HG03520 (cell line): Measurements from ENCODE around the gene MRPL14.
"Not testable (repeated sequence)": the region's sequence is repeated elsewhere in the genome, so short reads cannot be mapped to it uniquely, and the experiment has no call there.

ENCODE experiments used
- ATAC-seq: cut with Tn5 transposase; IDR thresholded peaks from one replicate; pipeline ENCODE4 v1.9.1; 2021; ENCODE audit warnings: mild to moderate bottlenecking, moderate library complexity; ENCODE audit not compliant: unreplicated experiment

The MRPL14 gene

DNA sequence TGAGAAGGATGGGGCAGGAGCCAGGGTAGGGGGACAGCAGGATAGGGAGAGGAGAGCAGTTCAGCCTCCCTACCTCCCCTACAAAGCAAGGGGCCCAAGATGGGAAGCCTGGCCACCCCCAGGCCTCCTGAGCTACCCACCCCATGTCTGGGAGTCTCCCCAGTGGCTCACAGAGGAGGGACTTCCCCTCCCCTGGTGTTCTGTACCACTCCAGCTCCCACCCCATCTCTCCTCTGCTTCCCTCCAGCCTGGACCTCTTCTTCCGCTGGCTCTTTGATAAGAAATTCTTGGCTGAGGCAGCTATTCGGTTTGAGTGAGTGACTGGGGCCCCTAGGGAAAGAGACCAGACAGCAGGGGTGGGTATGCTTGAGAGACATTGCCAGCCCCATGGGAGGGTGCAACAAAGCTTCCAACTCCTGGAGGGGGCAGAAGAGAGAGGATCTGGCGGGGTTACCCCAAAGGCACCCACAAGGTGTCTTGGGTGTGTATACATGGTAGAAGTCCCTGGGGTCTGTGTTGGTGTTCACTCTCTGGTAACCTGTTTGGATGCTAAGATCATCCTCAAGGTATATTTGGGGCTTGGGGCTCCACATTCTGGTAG lies 23.2 kb upstream of the MRPL14 start:
- no peak for ATAC-seq

DNA sequence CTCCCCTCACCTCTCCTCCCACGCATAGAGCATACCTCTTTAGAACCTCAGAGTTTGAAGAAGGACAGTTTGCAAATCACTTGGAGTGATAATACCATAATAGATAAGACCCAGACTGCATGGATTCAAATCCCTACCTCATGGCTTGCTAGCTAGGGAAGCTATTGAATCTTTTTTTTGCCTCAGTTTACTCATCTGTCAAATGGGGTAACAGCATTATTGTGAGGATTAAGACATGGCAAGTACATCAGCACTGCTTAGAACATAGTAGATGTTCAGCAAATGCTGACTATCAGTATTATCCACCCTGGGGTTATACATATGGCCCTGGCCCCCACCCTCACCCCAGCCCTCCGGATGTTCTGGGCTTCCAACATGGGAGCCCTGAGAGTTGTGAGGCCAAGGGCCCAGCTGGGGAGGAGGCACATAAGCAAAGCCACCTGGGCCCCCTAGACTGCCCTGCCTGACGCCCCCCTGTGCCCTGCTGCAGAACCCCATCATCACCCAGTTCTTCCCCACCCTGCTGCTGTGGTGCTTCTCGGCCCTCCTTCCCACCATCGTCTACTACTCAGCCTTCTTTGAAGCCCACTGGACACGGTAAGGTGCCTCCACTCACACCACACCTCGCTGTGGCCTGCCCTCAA lies 22.2 kb upstream of the MRPL14 start:
- ATAC-seq = no peak

DNA sequence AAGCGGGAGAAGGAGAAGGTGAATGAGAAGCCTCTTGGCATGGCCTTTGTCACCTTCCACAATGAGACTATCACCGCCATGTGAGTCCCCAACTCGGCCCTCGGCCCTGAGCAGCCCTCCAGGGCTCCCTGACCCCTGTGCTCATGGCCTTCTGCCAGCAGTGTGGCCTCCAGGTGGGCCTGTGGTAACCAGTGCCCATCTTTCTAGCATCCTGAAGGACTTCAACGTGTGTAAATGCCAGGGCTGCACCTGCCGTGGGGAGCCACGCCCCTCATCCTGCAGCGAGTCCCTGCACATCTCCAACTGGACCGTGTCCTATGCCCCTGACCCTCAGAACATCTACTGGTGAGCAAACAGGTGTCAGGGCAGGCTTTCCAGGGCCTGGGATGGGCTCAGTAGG lies 21.1 kb upstream of the MRPL14 start:
- ATAC-seq = no peak

DNA sequence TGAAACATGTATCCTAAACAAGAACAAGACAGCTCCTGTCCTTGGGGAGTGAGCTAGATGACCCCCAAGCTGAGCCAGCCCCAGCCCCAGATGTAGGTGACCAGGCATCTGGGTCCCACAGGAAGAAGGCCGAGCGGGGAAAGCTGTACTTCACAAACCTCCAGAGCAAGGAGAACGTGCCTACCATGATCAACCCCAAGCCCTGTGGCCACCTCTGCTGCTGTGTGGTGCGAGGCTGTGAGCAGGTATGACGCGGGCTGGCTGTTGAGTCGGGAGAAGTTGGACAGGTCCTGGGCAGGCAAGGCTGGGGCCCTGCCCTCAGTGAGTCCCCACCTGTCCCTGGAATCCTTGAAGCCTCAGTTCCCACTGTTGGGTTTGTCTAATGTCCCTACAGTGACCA lies 20.0 kb upstream of the MRPL14 start:
- ATAC-seq = no peak

DNA sequence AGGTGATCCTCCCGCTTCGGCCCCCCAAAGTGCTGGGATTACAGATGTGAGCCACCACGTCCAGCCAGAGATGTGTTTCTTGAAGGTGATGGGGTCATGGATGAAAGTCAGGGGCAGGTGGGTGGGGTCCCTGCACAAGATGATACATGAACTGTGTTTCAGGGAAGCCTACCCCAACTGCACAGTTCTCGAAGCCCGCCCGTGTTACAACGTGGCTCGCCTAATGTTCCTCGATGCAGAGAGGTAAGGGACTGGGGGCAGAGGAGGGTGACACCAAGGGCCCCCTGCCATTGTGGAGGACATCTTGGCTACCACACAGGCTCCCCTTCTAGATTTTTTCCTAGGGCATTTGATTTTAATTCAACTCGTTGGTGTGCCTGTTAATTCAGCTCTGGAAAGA lies 19.4 kb upstream of the MRPL14 start:
- no peak for ATAC-seq

DNA sequence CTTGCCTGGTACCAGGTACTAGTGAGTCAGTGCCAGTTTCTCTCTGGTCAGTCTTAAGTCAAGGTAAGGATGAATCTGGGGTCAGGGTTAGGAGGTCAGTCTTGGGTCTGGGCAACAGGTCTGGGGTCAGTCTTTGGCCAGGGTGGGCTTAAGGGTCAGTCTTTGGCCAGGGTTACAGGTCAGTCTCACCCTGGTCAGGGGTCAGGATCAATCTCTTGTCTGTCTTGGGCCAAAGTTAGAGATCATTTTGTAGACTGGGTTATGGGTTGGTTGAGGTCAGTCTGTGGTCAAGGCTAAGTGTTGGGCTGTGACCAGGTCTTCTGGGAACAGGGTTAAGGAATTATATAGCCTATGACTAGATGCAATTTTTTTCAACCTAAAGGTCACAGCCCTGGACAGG lies 18.6 kb upstream of the MRPL14 start:
- ATAC-seq = no peak

DNA sequence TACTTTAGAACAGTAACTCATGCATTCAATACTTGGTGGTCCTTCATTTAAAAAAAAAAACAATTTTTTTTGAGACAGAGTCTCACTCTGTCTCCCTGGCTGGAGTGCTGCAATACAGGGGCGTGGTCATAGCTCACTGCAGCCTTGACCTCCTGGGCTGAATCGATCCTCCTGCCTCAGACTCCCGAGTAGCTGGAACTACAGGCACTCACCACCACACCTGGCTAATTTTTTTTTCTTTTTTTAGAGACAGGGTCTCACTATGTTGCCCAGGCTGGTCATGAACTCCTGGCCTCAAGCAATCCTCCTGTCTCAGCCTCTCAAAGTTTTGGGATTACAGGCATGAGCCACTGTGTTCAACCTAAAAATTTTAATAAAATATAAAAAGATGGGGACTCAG lies 17.3 kb upstream of the MRPL14 start:
- ATAC-seq = not testable (repeated sequence)

DNA sequence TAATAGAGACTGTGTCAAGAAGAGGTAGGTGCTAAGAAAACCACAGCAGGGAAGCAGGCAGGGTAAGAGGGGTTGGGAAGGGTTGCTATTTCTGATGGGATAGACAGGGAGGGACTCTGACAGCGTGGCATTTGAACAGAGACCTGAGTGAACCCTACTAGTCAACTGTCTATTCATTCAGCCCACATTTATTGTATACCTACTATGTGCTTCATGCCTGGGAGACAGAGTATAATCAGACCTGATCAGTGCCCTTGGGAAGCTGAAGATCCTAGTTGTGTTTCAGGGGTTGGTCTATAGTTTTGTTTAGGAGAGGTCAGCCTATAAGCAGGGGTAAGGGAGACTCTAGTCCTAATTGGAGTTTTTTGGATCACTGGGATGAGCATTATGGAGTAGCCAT lies 16.5 kb upstream of the MRPL14 start:
- ATAC-seq = no peak

DNA sequence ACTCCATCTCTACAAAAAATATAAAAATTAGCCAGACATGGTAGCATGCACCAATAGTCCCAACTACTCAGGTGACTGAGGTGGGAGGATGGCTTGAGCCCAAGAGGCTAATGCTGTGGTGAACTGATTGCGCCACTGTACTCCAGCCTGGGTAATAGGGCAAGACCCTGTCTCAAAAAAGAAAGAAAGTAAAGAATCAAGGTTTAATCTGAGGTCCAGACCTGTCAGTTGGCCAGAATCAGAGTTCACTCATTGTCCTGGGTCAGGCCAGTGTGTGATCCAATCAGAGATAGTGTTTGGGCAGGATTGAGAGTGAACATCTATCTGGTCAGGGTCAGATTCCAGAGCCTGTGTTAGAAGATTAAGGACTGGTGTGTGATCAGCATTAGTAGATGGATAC lies 15.6 kb upstream of the MRPL14 start:
- no peak for ATAC-seq

DNA sequence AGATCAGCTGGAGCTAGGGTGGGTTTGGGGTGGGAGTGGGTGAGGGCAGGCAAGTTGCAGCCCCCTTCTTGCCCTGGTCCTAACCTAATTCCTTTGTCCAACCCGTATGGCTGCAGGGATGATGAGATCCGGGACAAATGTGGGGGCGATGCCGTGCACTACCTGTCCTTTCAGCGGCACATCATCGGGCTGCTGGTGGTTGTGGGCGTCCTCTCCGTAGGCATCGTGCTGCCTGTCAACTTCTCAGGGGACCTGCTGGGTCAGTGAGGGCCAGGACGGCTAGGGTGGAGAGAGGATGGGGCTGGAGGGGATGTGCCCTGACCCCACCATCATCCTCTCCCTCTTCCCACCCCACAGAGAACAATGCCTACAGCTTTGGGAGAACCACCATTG lies 12.1 kb upstream of the MRPL14 start:
- ATAC-seq = no peak

DNA sequence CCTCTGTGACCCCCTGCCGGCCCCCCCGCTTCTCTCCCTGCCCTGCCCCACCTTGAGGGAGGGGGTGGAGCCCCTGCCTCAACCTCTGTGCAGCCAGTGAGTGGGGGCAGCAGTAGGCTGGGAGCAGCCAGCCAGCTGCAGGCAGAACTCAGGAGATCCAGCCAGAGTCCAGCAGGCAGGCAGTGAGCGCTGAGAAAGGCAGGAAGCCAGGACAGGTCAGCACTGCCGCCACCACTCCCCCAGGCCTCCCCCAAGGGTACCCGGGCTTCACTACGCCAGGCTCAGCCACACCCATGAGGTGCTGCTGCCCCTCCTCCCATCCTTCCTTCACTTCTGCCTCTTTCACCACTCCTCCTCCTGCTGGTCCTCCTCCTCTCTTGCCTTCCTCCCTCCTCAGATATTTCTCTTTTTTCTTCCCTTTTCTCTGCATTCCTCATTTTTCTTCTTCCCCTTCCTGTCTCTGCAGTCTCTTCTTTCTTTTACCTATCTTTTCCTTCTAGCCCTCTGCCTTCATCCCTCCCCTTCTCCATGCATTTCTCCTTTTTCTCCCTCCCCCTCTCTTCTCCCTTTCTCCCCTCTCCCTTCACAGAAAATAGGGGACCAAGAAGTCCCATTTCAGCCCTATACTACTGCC lies 11.6 kb upstream of the MRPL14 start:
- no peak for ATAC-seq

DNA sequence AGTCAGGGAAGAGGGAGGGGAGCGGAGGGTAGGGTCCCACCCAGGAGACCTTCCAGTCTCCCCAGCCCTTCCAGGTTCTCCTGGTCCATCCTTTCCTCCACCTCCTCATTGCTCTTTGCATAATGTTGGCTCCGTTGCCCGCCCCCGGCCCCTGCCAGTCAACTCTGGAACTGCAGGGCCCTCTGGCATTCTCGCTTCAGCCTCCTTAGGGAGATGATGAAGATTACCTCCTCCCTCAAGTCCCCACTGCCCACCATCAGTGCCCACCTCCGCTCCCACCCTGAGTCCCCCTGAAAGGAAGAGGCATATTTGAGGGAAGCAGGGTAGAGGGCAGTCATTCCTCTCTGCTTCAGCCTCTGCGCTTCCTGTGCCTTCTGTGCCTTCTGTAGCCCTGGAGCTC lies 8.6 kb upstream of the MRPL14 start:
- ATAC-seq = no peak

DNA sequence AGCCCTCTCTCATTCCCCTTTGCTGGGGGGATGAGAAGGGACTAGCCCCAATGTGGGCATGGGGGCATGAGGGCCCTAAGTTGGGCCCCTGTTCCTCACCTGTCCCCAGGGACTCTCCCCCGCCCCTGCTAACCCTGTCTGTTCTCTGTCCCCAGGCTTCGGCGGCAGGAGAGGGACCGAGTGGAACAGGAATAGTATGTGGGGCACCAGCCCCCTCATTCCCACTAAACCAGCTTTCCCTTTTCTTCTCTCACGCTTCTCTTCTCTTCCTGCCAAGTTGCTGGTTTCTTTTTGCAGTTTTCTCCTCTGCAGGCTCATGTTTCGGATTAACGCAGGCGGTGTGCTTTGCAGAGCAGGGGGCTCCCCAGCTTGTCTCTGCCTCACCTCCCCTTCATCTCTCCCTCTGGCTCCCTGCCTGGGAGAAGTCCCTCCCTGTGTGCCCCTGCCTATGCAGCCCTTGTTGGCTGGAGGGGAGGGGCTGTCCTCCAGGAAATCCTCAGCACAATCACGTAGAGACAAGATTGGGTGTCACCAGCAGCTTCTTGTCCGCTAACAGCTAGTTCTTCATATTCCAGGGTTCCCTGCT lies 8.0 kb upstream of the MRPL14 start:
- no peak for ATAC-seq

DNA sequence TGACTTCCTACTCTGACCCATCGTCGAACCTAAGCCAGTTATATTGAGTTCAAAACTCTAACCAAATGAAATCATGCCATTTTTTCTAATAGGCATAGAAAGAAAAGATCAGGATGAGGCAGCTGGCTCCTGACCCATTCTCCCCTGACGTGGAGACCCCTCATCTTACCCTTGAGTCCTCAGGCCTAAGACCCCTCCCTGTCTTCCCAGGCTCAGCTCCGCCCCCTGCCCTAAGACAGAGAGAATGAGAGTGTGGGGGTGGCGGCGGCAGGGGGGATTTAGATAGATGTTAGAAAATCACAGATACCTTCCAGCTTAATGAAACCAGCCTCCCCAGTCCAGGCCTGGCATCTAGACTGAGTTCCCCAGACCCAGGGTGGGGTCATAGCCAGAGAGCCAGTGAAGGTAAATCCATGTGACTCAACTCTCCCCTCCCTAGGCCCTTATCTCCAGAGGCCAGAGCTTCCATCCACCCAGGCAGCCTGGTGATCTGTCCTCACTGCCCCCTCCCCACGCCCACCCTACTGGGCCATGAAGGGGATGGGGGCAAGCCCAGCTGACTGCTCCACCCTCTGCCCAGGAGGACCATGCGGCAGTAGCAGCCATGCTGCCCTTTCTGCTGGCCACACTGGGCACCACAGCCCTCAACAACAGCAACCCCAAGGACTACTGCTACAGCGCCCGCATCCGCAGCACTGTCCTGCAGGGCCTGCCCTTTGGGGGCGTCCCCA lies 6.9 kb upstream of the MRPL14 start:
- no peak for ATAC-seq

DNA sequence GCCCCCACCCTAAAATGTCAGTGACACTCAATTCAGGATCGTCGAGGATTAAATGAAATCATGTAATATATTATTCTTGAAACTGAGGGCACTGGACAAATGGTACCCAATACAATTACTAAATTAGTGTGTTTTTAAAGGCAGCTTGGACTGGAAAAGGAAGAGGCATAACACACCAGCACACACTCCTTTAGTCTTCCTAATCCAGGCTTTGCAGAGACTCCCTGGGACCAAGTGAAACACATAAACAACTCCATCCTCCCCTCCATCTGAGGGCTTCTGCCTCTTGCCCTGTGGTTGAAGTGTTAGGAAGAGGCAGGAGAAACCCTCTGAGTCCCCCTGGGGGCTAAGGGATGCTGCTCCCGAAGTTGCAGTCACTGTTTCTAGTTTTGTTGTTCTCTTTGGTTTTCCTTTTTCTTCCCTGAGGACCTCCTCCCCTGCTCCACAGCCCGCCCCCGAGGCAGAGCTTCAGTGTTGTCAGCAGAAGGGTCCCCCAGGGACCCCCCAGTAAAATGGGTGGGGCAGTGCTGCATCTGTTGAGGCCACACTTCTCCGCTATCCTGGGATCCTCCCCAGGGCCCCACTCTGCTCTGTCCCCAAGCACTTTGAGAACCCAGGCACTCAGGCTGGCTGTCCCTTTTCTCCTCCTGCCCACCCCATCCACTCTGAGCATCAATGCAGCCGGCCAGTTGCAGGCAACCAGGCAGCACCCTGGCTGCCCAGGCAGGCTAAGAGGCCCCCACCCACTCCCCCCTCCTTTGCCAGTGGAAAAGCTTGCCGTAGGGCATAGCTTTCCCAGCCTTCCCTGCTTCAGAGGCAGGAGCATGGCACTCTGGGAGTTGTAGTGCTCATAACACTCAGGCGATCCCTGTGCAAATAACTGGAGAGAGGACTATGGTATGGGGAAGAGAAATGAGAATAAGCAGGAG lies 6.0 kb upstream of the MRPL14 start:
- no peak for ATAC-seq

DNA sequence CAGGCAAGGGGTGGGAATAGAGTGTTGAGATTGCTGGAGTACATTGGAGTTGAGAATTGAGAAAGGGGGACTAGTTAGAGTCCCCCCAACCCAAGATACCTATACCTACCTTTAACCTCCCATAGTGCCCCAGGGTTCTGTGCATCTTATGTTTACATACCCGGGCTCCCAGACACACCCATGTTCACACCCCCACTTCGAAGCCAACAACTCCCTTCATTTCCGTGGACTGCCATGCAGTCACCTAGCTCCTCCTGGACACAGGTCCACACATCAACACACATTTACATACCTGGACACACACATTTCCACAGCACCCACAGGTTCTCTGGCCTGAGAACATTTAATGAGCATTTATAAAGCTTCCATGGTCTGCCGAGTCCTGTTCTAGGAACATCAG lies 5.2 kb upstream of the MRPL14 start:
- no peak for ATAC-seq

DNA sequence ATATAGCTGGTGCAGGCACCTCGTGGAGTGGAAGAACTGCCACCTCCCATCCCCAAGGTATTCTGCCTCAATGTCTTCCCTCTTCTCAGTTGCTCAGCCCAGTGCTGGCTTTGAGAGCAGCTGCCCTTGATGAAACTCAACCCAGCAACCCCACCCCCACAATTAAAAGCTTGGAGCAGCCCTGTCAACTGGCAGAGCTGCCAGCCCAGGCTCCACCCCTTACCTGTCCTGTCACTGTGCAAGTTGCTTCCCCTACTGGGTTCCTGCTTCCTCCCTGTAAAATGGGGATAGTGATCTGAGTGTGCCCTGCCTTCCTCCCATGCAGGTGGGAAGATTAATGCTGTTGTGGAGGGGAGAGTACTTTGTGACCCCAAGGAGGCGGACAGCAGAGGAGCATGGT lies 4.6 kb upstream of the MRPL14 start:
- ATAC-seq = no peak

DNA sequence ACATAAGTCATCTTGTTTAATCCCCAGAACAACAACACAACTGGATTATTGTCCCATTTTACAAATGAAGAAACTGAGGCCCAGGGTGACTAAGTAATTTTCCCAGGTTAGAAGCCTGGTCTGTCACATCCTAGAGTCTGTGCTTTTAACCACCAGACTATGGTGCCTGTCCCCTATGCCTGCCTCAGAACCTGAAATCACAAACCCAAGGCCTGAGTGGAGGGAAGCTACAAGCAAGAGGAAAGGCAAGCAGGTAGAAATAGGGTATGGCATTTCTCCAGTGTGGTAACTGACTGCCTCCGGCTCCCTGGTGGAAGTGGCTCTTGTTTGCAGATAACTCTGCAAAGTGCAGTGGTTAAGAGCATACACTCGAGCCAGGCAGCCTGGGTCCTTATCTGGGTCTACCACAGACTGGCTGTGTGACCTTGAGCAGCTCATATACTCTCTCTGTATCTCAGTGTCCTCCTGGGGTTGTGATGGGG lies 2.6 kb upstream of the MRPL14 start:
- no peak for ATAC-seq

DNA sequence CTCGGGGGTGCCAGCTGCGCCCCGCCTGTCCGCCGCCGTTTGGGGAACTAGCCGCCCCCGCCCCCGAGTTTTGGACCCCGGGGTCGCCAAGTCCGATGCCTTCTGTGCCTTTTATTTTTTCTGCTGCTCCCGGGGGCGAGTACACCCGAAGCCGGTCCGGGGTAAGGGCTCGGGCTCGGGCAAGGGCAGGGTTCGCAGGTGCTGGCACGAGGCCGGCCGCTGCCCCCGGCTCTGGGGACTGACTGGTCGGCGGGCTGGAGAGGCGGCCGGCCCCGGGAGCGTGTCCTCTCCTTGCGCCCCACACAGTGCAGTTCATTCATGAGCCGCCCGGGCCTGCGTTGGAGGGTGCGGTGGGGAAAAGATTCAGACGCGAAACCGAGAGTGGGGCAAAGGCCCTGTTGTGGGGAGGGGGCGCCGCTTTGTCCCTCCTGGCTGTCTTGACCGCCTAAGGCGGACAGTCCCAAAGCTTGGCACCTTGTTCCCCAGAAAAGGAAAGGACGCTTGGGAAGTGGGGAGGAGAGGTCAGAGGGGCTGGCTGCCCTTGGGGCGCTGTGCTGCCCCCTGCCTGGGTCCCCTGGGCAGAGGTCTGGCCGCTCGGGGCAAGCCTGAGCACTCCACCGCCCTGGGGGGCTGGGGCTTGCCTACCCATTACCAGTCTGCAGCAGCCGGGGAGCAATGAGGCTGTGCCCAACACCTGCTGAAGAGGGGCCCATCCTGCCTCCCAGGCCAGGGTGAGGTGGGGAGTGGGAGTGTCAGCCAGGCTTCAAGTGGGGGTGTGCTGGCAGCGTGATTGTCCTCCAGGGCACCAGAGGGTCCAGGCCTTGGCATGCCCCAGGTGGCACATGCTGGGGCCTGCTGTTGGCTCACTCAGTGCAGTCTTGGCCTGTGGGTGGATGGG lies 1.0 kb upstream of the MRPL14 start:
- no peak for ATAC-seq
